ENCODE measurements around the gene ENPP6. TPM values are rescaled to one million over a fixed set of nuclear protein-coding genes. Genes with fewer than 3 reads are reported as not detected.
A peak's percentile ranks its signal among the peaks of the same experiment; 100 is the strongest.

Gene ENPP6
- total and polyA plus RNA-seq, 7 experiments from 2014 or later, result 3.1 TPM; not detected in 6

DNA sequence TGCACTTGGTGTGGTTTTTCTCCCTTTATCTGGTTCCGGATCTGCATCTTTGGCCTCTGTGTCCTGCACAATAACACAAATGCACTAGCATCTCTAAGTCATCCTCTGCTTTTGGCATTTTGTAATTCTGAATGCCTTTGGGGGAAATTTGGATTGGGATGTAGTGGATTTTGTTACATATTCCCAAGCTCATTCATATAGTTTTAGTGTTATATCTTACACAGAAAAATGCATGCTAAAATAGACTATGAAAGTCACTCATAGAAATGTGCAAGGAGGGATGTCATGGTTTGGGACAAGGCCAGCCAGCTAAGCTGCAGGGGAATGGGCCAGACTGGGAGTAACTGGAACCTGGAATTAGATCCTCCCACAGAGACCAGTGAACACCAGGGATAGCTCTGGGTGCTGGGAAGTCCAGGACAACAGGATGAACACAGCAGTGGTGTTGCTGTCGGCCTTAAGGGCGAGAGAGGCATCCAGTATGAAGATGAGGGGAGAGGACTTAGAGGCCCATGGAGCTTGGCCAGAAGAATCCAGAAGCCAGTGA, 20.1 kb downstream of the ENPP6 start:
- no peaks in the 10 kb centered on the region for H3K9me3 Mint-ChIP-seq
- no peak overlapping the region for H3K27ac Mint-ChIP-seq
- no peaks in the 10 kb centered on the region for H3K4me1 Mint-ChIP-seq
- no peaks in the 10 kb centered on the region for H3K36me3 ChIP-seq (ENCODE audit: control insufficient read depth in 2 of 3, insufficient read depth in 3 of 3, low read length in 3 of 3)
- H3K4me1 ChIP-seq (ENCODE audit: control insufficient read depth in 2 of 2, insufficient read depth in 2 of 2, low read length in 2 of 2), result no peaks in the 10 kb centered on the region
- no peak overlapping the region for H3K27ac ChIP-seq (ENCODE audit: low read depth, low read length)
- POLR2A ChIA-PET, result no interaction called here
- H3K4me3 Mint-ChIP-seq, result no peak overlapping the region
- H3K4me3 ChIP-seq (ENCODE audit: low read length), result no peak overlapping the region
- H3K9me3 ChIP-seq (ENCODE audit: control insufficient read depth in 2 of 3, low read length in 3 of 3), result no peaks in the 10 kb centered on the region
- intact Hi-C loops (cut with micrococcal nuclease), result no loop called here
- DNase-seq (no peak), ATAC-seq (no peak)
- no peaks in the 10 kb centered on the region for H3K36me3 Mint-ChIP-seq
- peaks cover 0 to 12% (median 3%) of the 10 kb centered on the region in 5 donors for H3K27me3 Mint-ChIP-seq
- H3K27me3 ChIP-seq (ENCODE audit: control insufficient read depth in 2 of 2, insufficient read depth in 2 of 2, low read length in 2 of 2), result no peaks in the 10 kb centered on the region
- CTCF ChIA-PET, result interaction anchor here (0.7 kb wide), 1 partner anchor 567 kb away, joined by 3 read pairs; no protein-coding TSS in a partner anchor

- Mint-ChIP-seq H3K4me3 (no peak overlapping the region), H3K9me3 (no peaks in the 10 kb centered on the region), H3K27ac (peak overlapping the region in 1 of 9 donors; percentile 47), H3K4me1 (no peaks in the 10 kb centered on the region), H3K36me3 (no peaks in the 10 kb centered on the region), H3K27me3 (peaks cover 0 to 14% (median 3%) of the 10 kb centered on the region in 5 donors)
- Histone ChIP-seq H3K4me3 (ENCODE audit: low read length) (no peak overlapping the region), H3K27ac (ENCODE audit: low read depth, low read length) (no peak overlapping the region), H3K36me3 (ENCODE audit: control insufficient read depth in 2 of 3, insufficient read depth in 3 of 3, low read length in 3 of 3) (no peaks in the 10 kb centered on the region), H3K9me3 (ENCODE audit: control insufficient read depth in 2 of 3, low read length in 3 of 3) (no peaks in the 10 kb centered on the region), H3K27me3 (ENCODE audit: control insufficient read depth in 2 of 2, insufficient read depth in 2 of 2, low read length in 2 of 2) (no peaks in the 10 kb centered on the region), H3K4me1 (ENCODE audit: control insufficient read depth in 2 of 2, insufficient read depth in 2 of 2, low read length in 2 of 2) (no peaks in the 10 kb centered on the region)
- POLR2A ChIA-PET, result interaction anchor here (0.5 kb wide), 1 partner anchor 1060 kb away, joined by 3 read pairs; no protein-coding TSS in a partner anchor
- ATAC-seq, result no peak
- CTCF ChIA-PET, result no interaction called here
- no peak for DNase-seq
- intact Hi-C loops (cut with micrococcal nuclease), result no loop called here
These were observed 20.8 kb downstream of the ENPP6 start for GRCh38 chr4:184196730-184197385.

DNA sequence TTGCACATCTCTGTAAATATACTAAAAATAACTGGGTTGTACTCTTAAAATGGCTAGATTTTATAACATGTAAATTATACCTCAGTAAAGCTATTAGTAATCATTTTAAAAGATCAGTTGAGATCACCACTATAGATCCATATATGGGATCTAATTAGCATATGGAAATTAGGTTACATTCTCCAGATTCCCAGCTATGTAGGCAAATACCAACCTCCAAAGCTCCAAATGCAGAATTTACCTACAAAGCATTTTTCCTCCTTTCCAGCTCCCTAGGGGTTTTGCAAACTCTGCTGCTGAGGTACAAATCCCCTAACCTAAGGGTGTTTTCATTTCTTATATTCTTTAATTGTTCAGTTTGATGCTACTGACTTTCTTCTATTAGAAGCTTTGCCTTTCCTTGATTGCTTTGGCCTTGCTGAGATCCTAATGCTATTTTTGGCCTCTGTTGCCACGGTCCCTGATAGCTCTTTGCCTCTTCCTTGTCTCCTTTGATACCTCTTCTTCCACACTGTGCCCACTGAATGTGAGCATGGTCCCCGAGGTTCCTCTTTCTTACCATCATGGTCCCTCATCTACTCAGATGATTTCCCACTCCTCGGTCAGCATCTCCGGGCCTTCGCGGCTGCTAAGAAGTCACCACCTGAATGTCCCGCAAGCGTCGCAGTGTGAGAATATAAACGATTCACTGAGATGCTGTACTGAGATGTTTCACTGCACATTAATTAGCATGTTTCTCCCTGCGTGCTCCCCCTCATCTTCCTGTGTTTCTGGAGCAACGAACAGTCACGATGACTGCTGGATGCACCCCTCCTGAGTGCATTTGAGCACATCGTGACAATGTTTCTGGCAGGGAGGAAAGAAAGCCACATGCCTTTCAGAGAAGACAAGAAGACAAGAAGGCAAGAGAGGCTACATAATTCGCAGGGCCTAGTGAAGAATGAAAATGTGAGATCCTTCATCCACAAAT, 23.8 kb downstream of the ENPP6 start:
- CTCF ChIA-PET, result interaction anchor here (0.5 kb wide), 1 partner anchor 114 kb away, joined by 3 read pairs; no protein-coding TSS in a partner anchor
- Histone ChIP-seq H3K27ac (ENCODE audit: low read depth, low read length) (no peak overlapping the region), H3K36me3 (ENCODE audit: control insufficient read depth in 2 of 3, insufficient read depth in 3 of 3, low read length in 3 of 3) (no peaks in the 10 kb centered on the region), H3K27me3 (ENCODE audit: control insufficient read depth in 2 of 2, insufficient read depth in 2 of 2, low read length in 2 of 2) (no peaks in the 10 kb centered on the region), H3K4me3 (ENCODE audit: low read length) (no peak overlapping the region), H3K4me1 (ENCODE audit: control insufficient read depth in 2 of 2, insufficient read depth in 2 of 2, low read length in 2 of 2) (no peaks in the 10 kb centered on the region), H3K9me3 (ENCODE audit: control insufficient read depth in 2 of 3, low read length in 3 of 3) (no peaks in the 10 kb centered on the region)
- H3K27ac Mint-ChIP-seq, result peak overlapping the region in 1 of 9 donors; percentile 38
- H3K4me3 Mint-ChIP-seq, result no peak overlapping the region
- H3K36me3 Mint-ChIP-seq, result no peaks in the 10 kb centered on the region
- no peaks in the 10 kb centered on the region for H3K9me3 Mint-ChIP-seq
- ATAC-seq, result no peak
- POLR2A ChIA-PET, result no interaction called here
- intact Hi-C loops (cut with micrococcal nuclease), result no loop called here
- H3K27me3 Mint-ChIP-seq, result peaks cover 0 to 22% (median 0%) of the 10 kb centered on the region in 5 donors
- no peak for DNase-seq
- H3K4me1 Mint-ChIP-seq, result no peaks in the 10 kb centered on the region

GRCh38 chr4:184192933-184193332, 24.7 kb downstream of the ENPP6 start:
- DNase-seq, result no peak
- peaks cover 0 to 22% (median 0%) of the 10 kb centered on the region in 5 donors for H3K27me3 Mint-ChIP-seq
- ATAC-seq, result no peak
- no peaks in the 10 kb centered on the region for H3K36me3 ChIP-seq (ENCODE audit: control insufficient read depth in 2 of 3, insufficient read depth in 3 of 3, low read length in 3 of 3)
- POLR2A ChIA-PET, result no interaction called here
- no peak overlapping the region for H3K4me3 Mint-ChIP-seq
- H3K9me3 ChIP-seq (ENCODE audit: control insufficient read depth in 2 of 3, low read length in 3 of 3), result no peaks in the 10 kb centered on the region
- no peak overlapping the region for H3K27ac ChIP-seq (ENCODE audit: low read depth, low read length)
- CTCF ChIA-PET, result interaction anchor here (0.5 kb wide), 1 partner anchor 114 kb away, joined by 3 read pairs; no protein-coding TSS in a partner anchor
- H3K4me1 ChIP-seq (ENCODE audit: control insufficient read depth in 2 of 2, insufficient read depth in 2 of 2, low read length in 2 of 2), result no peaks in the 10 kb centered on the region
- H3K4me3 ChIP-seq (ENCODE audit: low read length), result no peak overlapping the region
- no peaks in the 10 kb centered on the region for H3K4me1 Mint-ChIP-seq
- no peak overlapping the region for H3K27ac Mint-ChIP-seq
- no peaks in the 10 kb centered on the region for H3K36me3 Mint-ChIP-seq
- no peaks in the 10 kb centered on the region for H3K27me3 ChIP-seq (ENCODE audit: control insufficient read depth in 2 of 2, insufficient read depth in 2 of 2, low read length in 2 of 2)
- H3K9me3 Mint-ChIP-seq, result no peaks in the 10 kb centered on the region
- intact Hi-C loops (cut with micrococcal nuclease), result no loop called here

- CTCF ChIA-PET, result no interaction called here
These were observed 26.4 kb downstream of the ENPP6 start for GRCh38 chr4:184191267-184191666.

DNA sequence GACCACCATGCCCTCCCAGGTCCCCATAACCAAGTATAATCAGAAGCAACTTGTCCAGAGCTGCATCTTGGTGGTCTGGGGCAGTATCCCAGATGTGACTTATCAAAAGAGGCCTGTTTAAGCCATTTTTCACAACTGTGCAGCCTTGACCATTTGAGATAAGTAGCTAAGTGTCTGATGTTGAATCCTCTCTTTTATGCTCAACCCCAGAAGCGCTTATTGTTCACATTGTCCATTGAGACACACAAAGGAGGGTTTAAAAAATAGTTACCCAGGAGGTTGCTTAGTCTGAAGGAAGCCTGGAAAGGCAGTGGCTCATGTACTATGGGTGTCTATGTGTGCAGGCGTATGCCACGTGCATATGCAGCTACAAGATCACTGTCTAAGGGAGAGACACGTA, 27.0 kb downstream of the ENPP6 start:
- Histone ChIP-seq H3K27ac (ENCODE audit: low read depth, low read length) (no peak overlapping the region), H3K9me3 (ENCODE audit: control insufficient read depth in 2 of 3, low read length in 3 of 3) (no peaks in the 10 kb centered on the region), H3K27me3 (ENCODE audit: control insufficient read depth in 2 of 2, insufficient read depth in 2 of 2, low read length in 2 of 2) (no peaks in the 10 kb centered on the region), H3K4me1 (ENCODE audit: control insufficient read depth in 2 of 2, insufficient read depth in 2 of 2, low read length in 2 of 2) (no peaks in the 10 kb centered on the region), H3K4me3 (ENCODE audit: low read length) (no peak overlapping the region), H3K36me3 (ENCODE audit: control insufficient read depth in 2 of 3, insufficient read depth in 3 of 3, low read length in 3 of 3) (no peaks in the 10 kb centered on the region)
- no peak overlapping the region for H3K4me3 Mint-ChIP-seq
- ATAC-seq (no peak), DNase-seq (no peak)
- CTCF ChIA-PET, result no interaction called here
- no peaks in the 10 kb centered on the region for H3K9me3 Mint-ChIP-seq
- no peaks in the 10 kb centered on the region for H3K36me3 Mint-ChIP-seq
- POLR2A ChIA-PET, result no interaction called here
- H3K4me1 Mint-ChIP-seq, result no peaks in the 10 kb centered on the region
- no peak overlapping the region for H3K27ac Mint-ChIP-seq
- H3K27me3 Mint-ChIP-seq, result peaks cover 0 to 16% (median 0%) of the 10 kb centered on the region in 5 donors
- intact Hi-C loops (cut with micrococcal nuclease), result no loop called here

More at GRCh38 chr4:184191267-184191666, 26.4 kb downstream of the ENPP6 start:
- Histone ChIP-seq H3K27me3 (ENCODE audit: control insufficient read depth in 2 of 2, insufficient read depth in 2 of 2, low read length in 2 of 2) (no peaks in the 10 kb centered on the region), H3K4me1 (ENCODE audit: control insufficient read depth in 2 of 2, insufficient read depth in 2 of 2, low read length in 2 of 2) (no peaks in the 10 kb centered on the region), H3K36me3 (ENCODE audit: control insufficient read depth in 2 of 3, insufficient read depth in 3 of 3, low read length in 3 of 3) (no peaks in the 10 kb centered on the region), H3K4me3 (ENCODE audit: low read length) (no peak overlapping the region), H3K9me3 (ENCODE audit: control insufficient read depth in 2 of 3, low read length in 3 of 3) (no peaks in the 10 kb centered on the region), H3K27ac (ENCODE audit: low read depth, low read length) (no peak overlapping the region)
- H3K4me3 Mint-ChIP-seq, result no peak overlapping the region
- H3K27me3 Mint-ChIP-seq, result peaks cover 0 to 19% (median 0%) of the 10 kb centered on the region in 5 donors
- DNase-seq (no peak), ATAC-seq (no peak)
- intact Hi-C loops (cut with micrococcal nuclease), result no loop called here
- H3K9me3 Mint-ChIP-seq, result no peaks in the 10 kb centered on the region
- no peak overlapping the region for H3K27ac Mint-ChIP-seq
- H3K36me3 Mint-ChIP-seq, result no peaks in the 10 kb centered on the region
- no peaks in the 10 kb centered on the region for H3K4me1 Mint-ChIP-seq
- POLR2A ChIA-PET, result no interaction called here
